Peyer's patch (tissue), 4 donors: Measurements from ENCODE around the gene ZNF384.

ENCODE experiments used
- POLR2A ChIP-seq, 2 donors: fragments of 450-650 bp; IDR thresholded peaks; one replicate each; pipeline ENCODE4 v1.5.1; 2017; ENCODE audit warnings: antibody characterized with exemption in 2 of 2, mild to moderate bottlenecking in 2 of 2, moderate library complexity in 2 of 2
- TF ChIP-seq, protein P1 (sequence below), 6 experiments: fragments of 450-650 bp in 4 of 6; fragments of 200-600 bp in 2 of 6; sonication (generic) in 1 of 6; IDR thresholded peaks; one replicate each; pipeline ENCODE4 v1.5.1; 2017 to 2019; ENCODE audit warnings: antibody characterized with exemption in 6 of 6, mild to moderate bottlenecking in 3 of 6, moderate library complexity in 1 of 6

DNA sequence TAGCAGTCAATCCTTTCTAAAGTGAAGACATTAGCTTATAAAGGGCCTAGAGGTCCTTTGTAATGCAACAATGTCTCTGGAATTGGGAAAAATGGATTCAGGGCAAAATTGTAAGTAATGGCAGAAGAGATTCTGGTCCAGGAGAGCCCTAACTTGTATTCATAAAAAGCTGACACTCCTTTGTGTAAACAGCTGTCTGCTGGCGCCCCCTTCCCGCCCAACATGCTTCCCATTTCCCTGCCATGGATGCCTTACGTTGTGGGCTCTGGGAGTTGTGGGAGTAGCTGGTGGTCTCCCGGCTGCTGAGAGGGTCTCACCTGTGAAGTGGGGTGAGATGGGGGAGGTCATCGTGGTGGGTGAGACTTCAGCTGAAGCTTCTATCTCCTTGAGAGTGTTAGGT, 44.3 kb downstream of the ZNF384 start:
- TF ChIP-seq, protein P1, sequence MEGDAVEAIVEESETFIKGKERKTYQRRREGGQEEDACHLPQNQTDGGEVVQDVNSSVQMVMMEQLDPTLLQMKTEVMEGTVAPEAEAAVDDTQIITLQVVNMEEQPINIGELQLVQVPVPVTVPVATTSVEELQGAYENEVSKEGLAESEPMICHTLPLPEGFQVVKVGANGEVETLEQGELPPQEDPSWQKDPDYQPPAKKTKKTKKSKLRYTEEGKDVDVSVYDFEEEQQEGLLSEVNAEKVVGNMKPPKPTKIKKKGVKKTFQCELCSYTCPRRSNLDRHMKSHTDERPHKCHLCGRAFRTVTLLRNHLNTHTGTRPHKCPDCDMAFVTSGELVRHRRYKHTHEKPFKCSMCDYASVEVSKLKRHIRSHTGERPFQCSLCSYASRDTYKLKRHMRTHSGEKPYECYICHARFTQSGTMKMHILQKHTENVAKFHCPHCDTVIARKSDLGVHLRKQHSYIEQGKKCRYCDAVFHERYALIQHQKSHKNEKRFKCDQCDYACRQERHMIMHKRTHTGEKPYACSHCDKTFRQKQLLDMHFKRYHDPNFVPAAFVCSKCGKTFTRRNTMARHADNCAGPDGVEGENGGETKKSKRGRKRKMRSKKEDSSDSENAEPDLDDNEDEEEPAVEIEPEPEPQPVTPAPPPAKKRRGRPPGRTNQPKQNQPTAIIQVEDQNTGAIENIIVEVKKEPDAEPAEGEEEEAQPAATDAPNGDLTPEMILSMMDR (IDR thresholded peaks at IDR 0.05) = peak in 3 of 6 experiments; percentile 26 to 52 (median 35)
- no peak for TF ChIP-seq POLR2A (IDR thresholded peaks at IDR 0.05)
